HG02798 (cell line): ENCODE data around the gene FIG4.
"Not testable (repeated sequence)": the region's sequence is repeated elsewhere in the genome, so short reads cannot be mapped to it uniquely, and the experiment has no call there.

Source experiments
- ATAC-seq: cut with Tn5 transposase; IDR thresholded peaks from one replicate; pipeline ENCODE4 v1.9.1; 2021; ENCODE audit warnings: mild to moderate bottlenecking; ENCODE audit not compliant: unreplicated experiment, poor library complexity

FIG4 gene

DNA sequence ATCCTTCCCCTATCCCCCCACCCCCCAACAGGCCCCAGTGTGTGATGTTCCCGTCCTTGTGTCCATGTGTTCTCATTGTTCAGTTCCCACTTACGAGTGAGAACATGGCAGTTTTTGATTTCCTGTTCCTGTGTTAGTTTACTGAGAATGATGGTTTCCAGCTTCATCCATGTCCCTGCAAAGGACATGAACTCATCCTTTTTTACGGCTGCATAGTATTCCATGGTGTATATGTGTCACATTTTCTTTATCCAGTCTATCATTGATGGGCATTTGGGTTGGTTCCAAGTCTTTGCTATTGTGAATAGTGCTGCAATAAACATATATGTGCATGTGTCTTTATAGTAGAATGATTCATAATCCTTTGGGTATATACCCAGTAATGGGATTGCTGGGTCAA, 53.7 kb downstream of the FIG4 start:
- not testable (repeated sequence) for ATAC-seq

GRCh38 chr6:109747221-109747620, 56.1 kb downstream of the FIG4 start:
- ATAC-seq: no peak

DNA sequence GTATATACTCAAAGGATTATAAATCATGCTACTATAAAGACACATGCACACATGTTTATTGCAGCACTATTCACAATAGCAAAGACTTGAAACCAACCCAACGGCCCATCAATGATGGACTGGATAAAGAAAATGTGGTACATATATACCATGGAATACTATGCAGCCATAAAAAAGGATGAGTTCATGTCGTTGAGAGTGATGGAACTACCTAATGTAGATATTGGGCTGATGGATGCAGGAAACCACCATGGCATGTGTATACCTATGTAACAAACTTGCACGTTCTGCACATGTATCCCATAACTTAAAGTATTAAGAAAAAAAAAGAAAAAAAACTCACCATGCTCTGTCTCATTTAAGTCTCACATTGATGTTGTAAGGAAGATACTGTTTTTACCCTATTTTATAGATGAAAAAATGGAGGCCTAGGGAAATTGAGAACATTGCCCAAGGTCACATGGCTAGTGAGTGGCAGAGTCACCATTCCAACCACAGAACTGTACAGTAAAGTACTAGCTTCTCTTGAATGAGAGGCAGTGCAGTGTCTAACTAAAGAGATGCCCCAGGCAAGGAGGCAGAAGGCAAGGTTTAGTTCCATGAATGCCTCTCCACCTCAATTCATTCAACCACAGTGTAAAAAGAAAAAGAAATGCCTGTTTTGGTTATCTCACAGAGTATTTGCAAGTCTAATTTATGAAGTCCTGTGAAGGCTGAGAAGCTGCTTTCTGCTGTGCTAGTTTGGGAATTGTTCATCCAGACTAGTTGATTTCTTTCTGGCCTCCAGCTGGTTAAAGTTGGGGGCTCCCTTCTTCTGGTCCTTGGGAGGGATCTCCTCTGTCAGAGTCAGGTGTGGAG, 68.2 kb downstream of the FIG4 start:
- no peak for ATAC-seq

- no peak for ATAC-seq
Observed at GRCh38 chr6:109760208-109760607, 69.1 kb downstream of the FIG4 start.

DNA sequence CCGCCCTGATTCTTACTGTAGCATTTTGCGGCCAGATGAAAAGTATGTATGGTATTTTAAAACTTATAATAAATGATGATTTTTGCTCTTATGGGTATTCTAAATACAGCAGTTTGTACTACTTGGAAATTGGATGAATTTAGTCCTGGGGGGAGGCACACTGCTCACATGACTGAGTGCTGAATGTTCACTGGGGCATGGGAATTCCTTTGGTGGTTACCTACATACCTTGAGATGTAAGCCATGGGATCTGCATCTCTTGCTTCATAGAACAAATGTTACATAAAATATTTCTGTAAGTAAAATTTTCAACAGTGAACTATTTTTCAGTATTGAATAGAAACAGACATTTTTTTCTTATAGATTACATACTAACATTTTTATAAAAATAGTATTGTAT, 71.1 kb downstream of the FIG4 start:
- ATAC-seq: no peak

- ATAC-seq: no peak
Observed at GRCh38 chr6:109762769-109763441, 71.8 kb downstream of the FIG4 start.

DNA sequence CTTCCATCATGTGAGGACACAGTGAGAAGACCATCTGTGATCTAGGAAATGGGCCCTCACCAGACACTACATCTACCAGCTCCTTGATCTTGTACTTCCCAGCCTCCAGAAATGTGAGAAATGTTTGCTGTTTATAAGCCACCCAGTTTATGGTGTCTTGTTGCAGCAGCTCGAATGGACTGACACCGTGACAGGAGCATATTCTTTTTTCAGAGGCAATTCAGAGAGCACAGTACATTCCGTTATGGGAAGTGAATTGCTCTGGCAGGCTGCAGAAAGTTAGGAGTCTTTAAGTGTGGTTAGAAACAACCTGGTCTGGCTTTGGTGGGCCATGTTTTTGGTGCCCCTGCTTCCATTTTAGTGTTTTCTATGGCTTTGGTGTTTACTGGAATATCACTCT, 75.1 kb downstream of the FIG4 start:
- no peak for ATAC-seq

GRCh38 chr6:109767961-109768360, 76.9 kb downstream of the FIG4 start:
- no peak for ATAC-seq

DNA sequence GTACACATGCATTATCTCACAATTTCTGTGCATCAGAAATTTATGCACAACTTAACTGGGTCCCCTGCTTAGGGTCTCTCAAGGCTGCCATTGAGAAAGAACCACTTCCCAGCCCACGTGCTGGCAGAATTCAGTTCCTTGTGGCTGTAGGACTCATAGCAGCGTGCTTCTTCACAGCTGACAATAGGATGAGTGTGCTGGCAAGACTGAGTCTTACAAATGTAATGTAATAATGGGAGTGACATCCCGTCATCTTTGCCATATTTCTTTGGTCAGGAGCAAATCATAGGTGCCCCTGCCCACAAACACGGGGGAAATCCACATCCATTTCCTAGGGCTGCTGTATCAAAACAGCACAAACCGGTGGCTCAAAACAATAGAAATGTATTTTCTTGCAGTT, 77.4 kb downstream of the FIG4 start:
- ATAC-seq: no peak

DNA sequence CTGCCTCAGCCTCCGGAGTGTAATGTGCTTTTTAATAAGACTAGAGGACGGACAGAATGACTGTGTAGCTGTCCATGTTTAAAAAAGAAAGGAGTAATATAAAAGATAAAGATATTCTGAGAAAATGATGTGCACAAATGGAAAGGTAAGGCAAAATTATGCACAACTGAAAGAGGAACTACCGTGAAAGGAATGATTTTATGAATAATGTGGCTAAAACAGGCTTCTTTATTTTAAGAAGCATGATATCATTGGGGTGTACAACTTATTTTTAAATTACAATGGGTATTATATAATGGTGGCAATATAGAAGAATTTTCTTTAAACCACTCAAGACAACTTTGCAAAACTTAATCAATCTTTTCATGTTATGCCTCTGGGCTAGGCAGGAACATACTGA, 78.1 kb downstream of the FIG4 start:
- no peak for ATAC-seq

DNA sequence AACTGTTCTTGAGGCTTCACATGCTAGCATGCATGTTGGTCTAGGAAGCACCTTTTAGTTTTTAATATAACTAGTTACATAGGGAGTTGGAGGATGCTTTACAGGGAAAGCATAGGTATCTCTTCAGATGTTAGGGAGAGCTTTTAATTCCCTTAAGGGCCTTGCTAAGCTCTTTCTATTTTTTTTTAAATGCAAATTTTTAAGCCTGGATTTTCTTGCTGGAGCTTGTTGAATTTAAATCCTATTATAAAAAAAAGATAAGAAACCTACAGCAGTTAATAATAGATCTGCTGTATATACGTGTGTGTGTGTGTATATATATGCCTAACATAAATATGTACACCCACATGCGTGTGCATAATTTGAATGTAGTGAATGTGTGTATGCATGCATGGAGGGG, 79.0 kb downstream of the FIG4 start:
- no peak for ATAC-seq

- ATAC-seq: no peak
Observed at GRCh38 chr6:109770779-109771178, 79.7 kb downstream of the FIG4 start.

- ATAC-seq: peak; percentile 57
Observed at GRCh38 chr6:109771939-109772755, 81.1 kb downstream of the FIG4 start.

DNA sequence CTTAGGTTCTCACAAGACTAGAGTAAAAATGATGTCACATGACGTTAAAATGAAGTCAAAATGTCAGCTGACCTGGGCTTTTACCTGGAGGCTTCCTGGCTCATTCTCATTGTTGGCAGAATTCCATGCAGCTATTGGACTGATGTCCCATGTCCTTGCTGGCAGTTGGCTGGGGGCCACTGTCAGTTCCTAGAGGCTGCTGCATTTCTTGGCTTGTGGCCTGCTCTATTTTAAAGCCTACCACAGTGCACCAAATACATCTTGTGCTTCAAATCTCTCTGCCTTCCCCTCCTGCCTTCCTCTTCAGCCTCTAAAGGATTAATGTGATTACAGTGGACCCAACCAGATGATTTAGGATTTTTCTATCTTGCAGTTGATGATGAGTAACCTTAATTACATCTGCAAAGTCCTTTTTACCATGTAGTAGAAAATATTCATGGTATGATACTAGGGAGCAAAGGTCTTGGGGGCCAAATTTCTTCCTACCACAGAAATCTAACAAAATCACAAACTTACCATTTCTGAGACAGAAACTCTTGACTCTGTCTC, 81.9 kb downstream of the FIG4 start:
- no peak for ATAC-seq

DNA sequence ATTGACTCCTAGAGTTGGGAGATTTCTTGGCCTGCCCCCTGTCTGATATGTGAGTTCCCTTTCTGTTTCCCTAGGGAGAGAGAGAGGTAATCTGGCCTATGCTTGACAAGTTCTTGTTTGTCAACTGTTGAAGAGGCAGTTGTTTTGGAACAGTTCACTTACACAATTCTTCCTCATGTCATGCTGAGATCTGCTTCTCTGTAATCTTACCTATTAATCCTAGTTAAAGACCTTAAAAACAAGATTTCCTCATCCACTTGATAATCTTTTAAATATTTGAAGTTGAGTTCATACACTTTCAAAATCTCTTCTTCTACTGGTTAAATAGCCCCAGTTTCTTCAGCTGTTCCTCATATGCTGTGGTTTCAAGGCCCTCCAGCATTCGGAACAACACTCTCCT, 89.9 kb downstream of the FIG4 start:
- no peak for ATAC-seq

- ATAC-seq: no peak
Observed at GRCh38 chr6:109782491-109782999, 91.4 kb downstream of the FIG4 start.

- ATAC-seq: no peak
Observed at GRCh38 chr6:109783250-109783986, 92.3 kb downstream of the FIG4 start.

DNA sequence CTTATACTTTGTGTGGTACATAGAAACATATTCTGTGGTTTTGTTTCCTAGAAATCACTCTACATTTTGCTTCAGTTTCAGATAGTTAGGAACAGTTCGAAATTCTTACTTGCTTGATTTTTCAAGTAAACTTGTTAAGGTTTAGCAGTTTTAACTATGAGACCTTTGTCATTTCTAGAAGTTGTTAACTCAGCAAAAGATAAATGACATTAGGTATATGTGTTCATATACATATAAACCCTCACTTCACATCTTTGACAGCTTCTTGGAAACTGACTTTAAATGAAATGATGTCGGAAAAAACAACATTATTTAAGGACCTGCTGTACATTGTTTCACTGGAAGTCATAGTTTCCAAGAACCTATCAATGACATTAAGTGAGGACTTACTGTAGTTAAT, 96.2 kb downstream of the FIG4 start:
- no peak for ATAC-seq

DNA sequence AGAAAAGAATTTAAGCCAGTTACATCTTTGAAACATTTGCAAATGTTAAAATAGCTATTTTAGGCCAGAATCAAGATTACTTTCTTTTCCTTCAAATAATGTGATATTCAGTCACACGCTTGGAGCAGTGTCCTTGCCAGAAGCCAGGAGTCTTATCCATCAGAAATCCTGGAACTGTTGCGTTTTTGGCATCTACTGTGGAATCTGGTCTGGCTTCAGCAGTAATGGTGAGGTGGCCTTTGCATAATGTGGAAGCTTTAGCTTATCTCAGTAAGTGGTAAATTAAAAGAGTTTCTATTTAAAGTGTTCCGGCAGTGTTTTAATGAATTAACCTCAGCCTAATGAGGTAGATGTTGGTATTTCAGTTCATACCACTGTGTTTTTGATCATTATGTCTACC, 97.6 kb downstream of the FIG4 start:
- no peak for ATAC-seq

GRCh38 chr6:109790131-109790530, 99.0 kb downstream of the FIG4 start:
- no peak for ATAC-seq
